Neutrophil (primary cell): ENCODE data around the gene ZNF142.
A peak's percentile ranks its signal among the peaks of the same experiment; 100 is the strongest.

Source experiments
- H3K27ac ChIP-seq: fragments of 200-600 bp; sonication (generic); 2 replicates; pipeline ENCODE4 v1.5.1; 2016; ENCODE audit warnings: mild to moderate bottlenecking, moderate library complexity
- H3K27me3 ChIP-seq: fragments of 200-600 bp; sonication (generic); 2 replicates; pipeline ENCODE4 v1.6.0; 2016; ENCODE audit warnings: mild to moderate bottlenecking
- H3K36me3 ChIP-seq: fragments of 200-600 bp; sonication (generic); 2 replicates; pipeline ENCODE4 v1.5.1; 2017
- H3K4me1 ChIP-seq, 2 experiments: fragments of 200-600 bp in 1 of 2; sonication (generic) in 1 of 2; 1 replicate in 1 of 2; 2 replicates in 1 of 2; pipeline versions ENCODE4 v1.5.1 to v1.6.1; 2013 to 2016; ENCODE audit warnings: low read depth in 1 of 2, low read length in 1 of 2, mild to moderate bottlenecking in 1 of 2, moderate library complexity in 1 of 2; ENCODE audit not compliant: control insufficient read depth in 1 of 2, insufficient read depth in 1 of 2
- H3K4me3 ChIP-seq, 2 experiments: fragments of 200-600 bp in 1 of 2; sonication (generic) in 1 of 2; 1 replicate in 1 of 2; 2 replicates in 1 of 2; pipeline ENCODE4 v1.5.1; 2013 to 2016; ENCODE audit warnings: low read depth in 1 of 2, low read length in 1 of 2, mild to moderate bottlenecking in 1 of 2, moderate library complexity in 1 of 2
- H3K9me3 ChIP-seq: fragments of 200-600 bp; sonication (generic); 2 replicates; pipeline ENCODE4 v1.5.1; 2016
- TF ChIP-seq, protein P1 (sequence below): fragments of 200-600 bp; sonication (generic); IDR thresholded peaks from 2 replicates; pipeline ENCODE4 v1.5.1; 2016; ENCODE audit warnings: antibody characterized with exemption

The ZNF142 gene

DNA sequence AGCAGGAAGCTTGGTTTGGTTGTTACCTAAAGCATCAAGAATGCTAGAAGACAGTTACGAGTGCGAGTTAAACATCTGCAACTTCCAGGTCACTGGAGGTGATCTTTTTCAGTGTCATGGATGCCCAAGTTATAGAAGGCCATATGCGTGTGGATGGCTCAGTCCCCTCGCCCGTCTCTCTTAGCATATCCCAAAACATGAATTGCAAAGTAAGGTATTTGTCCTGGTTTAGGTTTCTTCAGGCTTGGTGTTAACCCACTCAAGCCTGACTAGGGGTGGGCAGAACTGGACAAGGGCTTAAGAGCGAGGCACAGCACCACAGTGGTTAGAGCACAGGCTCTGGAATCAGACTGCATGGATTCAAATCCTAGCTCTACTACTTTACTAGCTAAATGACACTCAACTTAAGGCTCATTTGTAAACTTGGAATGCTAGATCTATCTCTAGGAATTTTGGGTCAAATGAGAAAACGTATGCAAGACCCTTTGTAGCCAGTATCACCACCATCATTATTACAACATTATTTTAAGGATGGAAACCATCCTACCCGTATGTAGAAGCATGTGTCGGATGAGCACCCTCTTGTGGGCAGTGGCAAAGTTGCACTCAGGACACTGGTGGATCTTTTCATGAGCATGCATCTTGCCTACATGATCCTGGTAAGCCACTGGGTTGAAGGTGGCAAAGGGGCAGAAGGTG, 11.2 kb downstream of the ZNF142 start:
- Histone ChIP-seq H3K27ac (no peak overlapping the region), H3K36me3 (peaks cover 96% of the 10 kb centered on the region), H3K27me3 (no peaks in the 10 kb centered on the region)

DNA sequence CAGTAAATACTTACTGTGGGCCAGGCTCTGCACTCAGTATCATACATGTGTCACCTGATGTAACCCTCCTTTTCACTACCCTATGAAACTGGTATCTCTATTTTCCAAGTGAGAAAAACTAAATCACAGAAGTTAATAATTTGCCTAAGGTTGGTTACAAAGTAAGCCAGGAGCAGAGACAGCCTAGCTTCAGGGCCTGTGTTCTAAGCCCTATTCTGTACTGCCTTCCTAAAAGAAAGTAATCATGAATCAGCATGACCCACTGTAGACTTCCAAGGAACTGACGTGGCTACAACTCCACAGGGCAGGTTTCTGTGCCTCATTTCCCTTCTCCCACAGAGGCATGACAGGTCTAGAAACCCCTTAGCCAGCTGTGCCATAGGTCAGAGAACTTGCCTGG, 14.3 kb downstream of the ZNF142 start:
- Histone ChIP-seq H3K27me3 (no peaks in the 10 kb centered on the region), H3K27ac (no peak overlapping the region), H3K9me3 (no peaks in the 10 kb centered on the region), H3K4me1 (no peaks in the 10 kb centered on the region), H3K4me3 (no peak overlapping the region), H3K36me3 (peaks cover 92% of the 10 kb centered on the region)
- TF ChIP-seq, protein P1, sequence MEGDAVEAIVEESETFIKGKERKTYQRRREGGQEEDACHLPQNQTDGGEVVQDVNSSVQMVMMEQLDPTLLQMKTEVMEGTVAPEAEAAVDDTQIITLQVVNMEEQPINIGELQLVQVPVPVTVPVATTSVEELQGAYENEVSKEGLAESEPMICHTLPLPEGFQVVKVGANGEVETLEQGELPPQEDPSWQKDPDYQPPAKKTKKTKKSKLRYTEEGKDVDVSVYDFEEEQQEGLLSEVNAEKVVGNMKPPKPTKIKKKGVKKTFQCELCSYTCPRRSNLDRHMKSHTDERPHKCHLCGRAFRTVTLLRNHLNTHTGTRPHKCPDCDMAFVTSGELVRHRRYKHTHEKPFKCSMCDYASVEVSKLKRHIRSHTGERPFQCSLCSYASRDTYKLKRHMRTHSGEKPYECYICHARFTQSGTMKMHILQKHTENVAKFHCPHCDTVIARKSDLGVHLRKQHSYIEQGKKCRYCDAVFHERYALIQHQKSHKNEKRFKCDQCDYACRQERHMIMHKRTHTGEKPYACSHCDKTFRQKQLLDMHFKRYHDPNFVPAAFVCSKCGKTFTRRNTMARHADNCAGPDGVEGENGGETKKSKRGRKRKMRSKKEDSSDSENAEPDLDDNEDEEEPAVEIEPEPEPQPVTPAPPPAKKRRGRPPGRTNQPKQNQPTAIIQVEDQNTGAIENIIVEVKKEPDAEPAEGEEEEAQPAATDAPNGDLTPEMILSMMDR: no peak

More for the DNA sequence above, 11.2 kb downstream of the ZNF142 start:
- H3K4me3 ChIP-seq: no peak overlapping the region
- H3K9me3 ChIP-seq: no peaks in the 10 kb centered on the region
- no peaks in the 10 kb centered on the region for H3K4me1 ChIP-seq
- TF ChIP-seq, protein P1: peak; percentile 59

DNA sequence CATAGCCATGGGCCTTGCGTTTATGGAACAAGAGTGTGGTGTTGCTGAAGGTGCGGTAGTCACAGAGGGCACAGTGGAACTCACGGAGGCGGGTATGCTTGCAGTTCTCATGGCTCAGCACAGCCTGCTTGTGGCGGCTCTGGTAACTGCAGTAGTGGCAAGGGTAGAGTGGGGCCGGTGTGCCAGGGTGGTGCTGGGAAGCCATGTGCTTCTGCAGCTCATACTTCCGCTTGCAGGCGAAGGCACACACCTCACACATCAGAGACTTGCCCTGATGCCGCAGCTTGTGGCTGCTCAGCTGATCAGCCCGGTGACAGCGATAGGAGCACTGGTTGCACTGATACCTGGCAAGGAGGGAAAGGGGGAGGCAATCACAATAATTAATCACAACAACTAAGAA, 14.7 kb downstream of the ZNF142 start:
- H3K9me3 ChIP-seq: no peaks in the 10 kb centered on the region
- no peak overlapping the region for H3K4me3 ChIP-seq
- no peak overlapping the region for H3K27ac ChIP-seq
- TF ChIP-seq, protein P1: no peak
- peaks cover 90% of the 10 kb centered on the region for H3K36me3 ChIP-seq
- no peaks in the 10 kb centered on the region for H3K27me3 ChIP-seq
- no peaks in the 10 kb centered on the region for H3K4me1 ChIP-seq

DNA sequence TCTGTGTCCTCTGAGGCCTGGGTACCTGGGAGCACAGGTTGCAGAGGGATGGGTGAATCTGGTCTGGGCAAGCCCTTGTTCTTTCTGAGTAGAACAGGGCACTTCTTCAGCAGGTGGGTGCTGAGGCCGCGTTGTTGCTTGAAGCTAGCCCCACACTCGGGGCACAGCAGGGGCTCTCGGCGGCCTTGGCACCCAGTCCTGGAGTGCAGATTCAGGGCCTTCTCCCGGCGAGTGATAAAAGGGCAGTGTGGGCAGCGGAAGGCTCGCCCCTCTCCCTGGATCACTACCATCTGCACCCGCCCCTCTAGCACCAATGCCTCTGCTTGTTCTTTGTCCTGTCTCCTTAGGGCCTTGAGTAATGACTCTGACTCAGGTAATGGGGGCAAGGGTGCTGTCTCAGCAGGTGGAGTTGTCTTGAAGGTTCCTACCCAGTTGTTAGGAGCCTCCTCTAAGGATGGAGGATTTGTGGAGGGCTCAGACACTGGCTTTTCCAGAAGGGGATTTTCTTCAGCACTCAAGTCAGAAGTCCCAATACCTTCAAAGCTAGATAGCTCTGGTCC, 15.6 kb downstream of the ZNF142 start:
- Histone ChIP-seq H3K4me3 (no peak overlapping the region), H3K4me1 (no peaks in the 10 kb centered on the region), H3K36me3 (peaks cover 90% of the 10 kb centered on the region), H3K9me3 (no peaks in the 10 kb centered on the region), H3K27me3 (no peaks in the 10 kb centered on the region), H3K27ac (no peak overlapping the region)
- TF ChIP-seq, protein P1: no peak

DNA sequence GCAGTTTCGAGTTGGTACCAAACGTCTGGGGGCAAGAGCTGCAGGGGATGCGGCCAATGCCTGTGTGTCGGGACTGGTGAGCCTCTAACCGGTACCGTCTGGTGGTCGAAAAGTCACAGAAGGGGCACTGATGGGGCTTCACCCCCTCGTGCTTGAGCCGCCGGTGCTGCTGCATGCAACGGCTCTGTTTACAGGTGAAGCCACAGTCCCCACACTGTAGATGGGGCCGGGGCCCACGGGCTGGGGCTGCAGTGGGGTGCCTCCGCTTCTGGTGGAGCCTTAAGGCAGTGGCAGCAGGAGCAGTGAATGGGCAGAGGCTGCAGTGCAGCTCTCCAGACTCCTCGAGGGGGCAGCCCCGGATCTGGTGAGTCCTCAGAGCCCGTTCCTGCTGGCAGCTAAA, 16.6 kb downstream of the ZNF142 start:
- TF ChIP-seq, protein P1: no peak
- Histone ChIP-seq H3K27me3 (no peaks in the 10 kb centered on the region), H3K4me3 (no peak overlapping the region), H3K36me3 (peaks cover 90% of the 10 kb centered on the region), H3K27ac (no peak overlapping the region), H3K4me1 (no peaks in the 10 kb centered on the region), H3K9me3 (no peaks in the 10 kb centered on the region)
